IPS-18c (cell line): ENCODE measurements around the gene UBN1.
A peak's percentile ranks its signal among the peaks of the same experiment; 100 is the strongest.

ENCODE experiments used
- H3K4me3 ChIP-seq: 2 replicates; pipeline ENCODE4 v1.7.0; 2013; ENCODE audit warnings: low read depth, mild to moderate bottlenecking, low read length, moderate library complexity; ENCODE audit not compliant: insufficient read depth
- H3K9me3 ChIP-seq: one replicate; pipeline ENCODE4 v1.6.1; 2013; ENCODE audit warnings: mild to moderate bottlenecking, low read length, moderate library complexity; ENCODE audit not compliant: control insufficient read depth, insufficient read depth

Gene UBN1

GRCh38 chr16:4847774-4848587 lies 700 bp downstream of the UBN1 start:
- Histone ChIP-seq H3K9me3 (no peaks in the 10 kb centered on the region), H3K4me3 (peak overlapping the region; percentile 95)

- Histone ChIP-seq H3K4me3 (no peak overlapping the region), H3K9me3 (no peaks in the 10 kb centered on the region)
Measured at GRCh38 chr16:4850211-4850610, 2.9 kb downstream of the UBN1 start.

DNA sequence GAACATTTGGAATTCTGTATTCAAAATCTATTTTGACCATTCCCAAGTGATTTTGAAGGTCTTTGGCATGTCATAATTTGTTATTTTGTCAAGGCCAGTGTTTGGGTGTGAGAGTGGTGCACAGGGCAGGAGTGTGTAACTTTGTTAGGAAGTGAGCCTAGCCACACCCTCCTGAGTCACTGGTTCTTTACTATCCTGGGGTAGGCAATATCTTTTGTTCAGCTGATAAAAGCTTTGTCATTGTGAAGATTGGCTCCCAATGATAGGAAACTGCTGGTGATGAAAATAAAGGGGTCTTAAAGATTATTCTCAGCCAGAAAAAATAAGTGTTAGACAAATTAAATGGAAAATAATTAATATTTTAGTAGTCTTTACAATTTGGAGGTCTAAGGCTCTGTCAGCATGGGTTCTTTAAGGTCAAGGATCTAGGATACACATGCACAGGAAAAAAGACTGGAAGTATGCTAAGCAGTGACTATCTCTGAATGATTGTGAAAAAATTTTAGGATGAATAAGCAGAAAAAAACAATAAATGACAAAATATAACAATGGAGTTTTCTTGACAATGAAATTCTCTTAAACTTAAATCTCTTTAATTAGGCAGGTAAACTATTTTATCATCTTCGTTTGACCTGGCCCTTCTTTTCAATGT lies 5.1 kb downstream of the UBN1 start:
- no peaks in the 10 kb centered on the region for H3K9me3 ChIP-seq
- no peak overlapping the region for H3K4me3 ChIP-seq

DNA sequence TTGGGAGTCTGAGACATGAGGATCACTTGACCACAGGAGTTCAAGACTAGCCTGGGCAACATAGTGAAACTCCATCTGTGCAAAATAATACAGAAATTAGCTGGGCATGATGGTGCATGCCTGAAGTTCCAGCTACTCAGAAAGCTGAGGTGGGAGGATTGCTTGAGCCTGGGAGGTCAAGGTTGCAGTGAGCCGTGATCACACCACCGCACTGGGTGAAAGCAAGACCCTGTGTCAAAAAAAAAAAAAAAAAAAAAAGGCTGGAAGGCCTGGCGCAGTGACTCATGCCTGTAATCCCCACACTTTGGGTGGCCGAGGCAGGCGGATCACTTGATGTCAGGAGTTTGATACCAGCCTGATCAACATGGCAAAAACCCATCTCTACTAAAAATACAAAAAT lies 8.1 kb downstream of the UBN1 start:
- H3K4me3 ChIP-seq: no peak overlapping the region
- no peaks in the 10 kb centered on the region for H3K9me3 ChIP-seq

DNA sequence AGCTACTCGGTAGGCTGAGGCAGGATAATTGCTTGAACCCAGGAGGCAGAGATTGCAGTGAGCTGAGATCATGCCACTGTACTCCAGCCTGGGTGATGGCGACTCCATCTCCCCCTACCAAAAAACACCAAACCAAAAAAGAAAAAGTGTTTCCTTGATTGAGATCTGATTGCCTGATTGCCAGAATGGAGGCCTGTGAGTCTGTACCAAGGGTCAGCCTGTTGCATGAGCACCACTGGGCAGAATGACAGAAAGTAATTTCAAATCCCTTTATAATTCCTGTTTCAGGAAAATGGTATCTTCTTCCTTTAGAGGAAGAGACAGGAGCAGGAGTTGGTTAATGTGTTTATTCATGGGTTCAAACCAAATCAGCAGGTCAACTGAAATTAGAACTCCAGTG lies 8.5 kb downstream of the UBN1 start:
- Histone ChIP-seq H3K4me3 (no peak overlapping the region), H3K9me3 (no peaks in the 10 kb centered on the region)

DNA sequence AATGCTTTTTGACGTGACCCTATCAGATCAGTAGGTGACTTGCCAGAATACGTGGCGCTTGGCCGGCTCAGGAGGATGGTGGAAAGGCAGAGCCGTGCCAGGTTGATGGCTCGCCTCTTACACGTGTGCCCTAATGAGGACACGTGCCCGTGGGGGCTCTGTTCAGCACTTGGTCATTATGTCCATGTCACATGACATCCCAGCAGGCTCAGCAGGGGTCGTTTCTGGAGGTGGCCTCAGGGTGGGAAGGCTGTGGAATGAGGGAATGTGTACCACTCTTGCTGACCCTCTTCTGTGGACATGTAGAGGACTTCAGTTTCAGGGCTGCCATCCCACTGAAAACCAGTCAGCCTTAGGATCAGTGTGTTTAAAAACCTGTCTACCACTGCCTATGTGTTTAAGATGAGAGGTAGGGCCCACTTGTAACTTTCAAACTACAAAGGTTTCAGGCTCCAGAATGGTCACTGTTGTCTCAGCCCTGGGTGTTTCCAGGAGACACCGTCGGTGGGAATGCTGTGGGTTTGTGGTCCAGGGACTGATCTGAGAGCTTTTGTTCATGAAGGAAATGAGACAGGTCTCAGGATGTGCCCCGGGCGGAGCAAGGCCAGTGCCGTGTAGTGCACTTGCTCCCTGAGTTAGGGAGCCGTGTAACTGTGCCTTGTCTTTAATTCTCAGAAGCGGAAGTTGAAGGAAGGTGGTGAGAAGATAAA lies 12.1 kb downstream of the UBN1 start:
- peaks cover 3% of the 10 kb centered on the region for H3K9me3 ChIP-seq
- H3K4me3 ChIP-seq: no peak overlapping the region

DNA sequence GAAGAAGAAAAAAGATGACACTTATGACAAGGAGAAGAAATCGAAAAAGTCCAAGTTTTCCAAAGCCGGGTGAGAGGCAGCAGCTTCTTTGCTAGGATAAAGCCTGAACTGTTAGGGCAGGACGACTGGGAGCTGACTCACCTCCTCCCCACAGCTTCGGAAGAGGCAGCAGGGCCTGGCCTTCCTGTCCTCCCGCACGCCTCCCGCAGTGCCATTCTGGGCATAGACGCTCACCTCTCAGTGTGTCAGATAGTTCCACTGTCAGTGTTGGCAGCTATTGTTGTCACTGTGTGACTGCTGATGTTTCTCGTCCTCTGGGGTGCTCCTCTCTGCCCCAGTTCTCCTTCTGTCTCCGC lies 12.6 kb downstream of the UBN1 start:
- H3K4me3 ChIP-seq: no peak overlapping the region
- H3K9me3 ChIP-seq: peaks cover 3% of the 10 kb centered on the region

DNA sequence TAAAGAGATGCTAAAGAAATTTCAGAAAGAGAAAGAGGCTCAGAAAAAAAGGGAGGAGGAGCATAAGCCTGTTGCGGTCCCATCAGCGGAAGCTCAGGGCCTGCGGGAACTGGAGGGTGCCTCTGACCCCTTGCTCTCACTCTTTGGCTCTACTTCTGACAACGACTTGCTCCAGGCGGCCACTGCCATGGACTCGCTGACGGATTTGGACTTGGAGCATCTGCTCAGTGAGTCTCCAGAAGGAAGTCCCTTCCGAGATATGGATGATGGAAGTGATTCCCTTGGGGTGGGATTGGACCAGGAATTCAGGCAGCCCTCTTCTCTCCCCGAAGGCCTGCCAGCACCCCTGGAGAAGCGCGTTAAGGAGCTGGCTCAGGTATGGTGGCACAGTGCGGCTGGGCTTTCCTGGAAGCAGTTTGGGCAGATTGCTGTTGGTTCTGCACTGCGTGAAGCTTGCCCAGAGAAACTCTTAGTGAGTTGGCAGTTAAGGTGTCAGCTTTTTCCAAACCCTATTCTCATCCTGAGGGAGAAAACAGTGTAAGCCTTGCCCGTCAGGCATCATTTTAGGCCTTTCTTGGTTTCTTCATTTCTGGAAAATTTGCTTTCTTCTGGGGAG lies 13.6 kb downstream of the UBN1 start:
- H3K4me3 ChIP-seq: no peak overlapping the region
- H3K9me3 ChIP-seq: peaks cover 3% of the 10 kb centered on the region

DNA sequence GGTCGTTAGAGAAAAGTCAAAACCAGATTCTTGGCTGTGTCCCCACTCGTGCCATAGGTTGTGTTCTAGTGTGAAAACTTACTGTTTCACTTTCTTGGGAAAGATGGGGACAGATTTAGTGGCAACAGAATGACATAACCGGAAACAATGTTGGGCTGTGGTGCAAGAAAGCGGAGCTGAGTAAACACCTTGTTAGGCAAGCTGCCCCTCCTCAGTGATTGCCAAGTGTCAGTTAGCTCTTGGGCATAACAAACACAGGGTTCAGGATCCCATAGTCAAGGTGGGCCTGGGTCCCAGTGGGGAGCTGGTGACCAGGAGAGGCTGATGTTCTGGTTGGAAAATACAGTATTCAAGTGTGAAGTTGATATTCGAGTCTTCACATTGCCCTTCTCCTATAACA lies 15.4 kb downstream of the UBN1 start:
- no peak overlapping the region for H3K4me3 ChIP-seq
- peaks cover 3% of the 10 kb centered on the region for H3K9me3 ChIP-seq

DNA sequence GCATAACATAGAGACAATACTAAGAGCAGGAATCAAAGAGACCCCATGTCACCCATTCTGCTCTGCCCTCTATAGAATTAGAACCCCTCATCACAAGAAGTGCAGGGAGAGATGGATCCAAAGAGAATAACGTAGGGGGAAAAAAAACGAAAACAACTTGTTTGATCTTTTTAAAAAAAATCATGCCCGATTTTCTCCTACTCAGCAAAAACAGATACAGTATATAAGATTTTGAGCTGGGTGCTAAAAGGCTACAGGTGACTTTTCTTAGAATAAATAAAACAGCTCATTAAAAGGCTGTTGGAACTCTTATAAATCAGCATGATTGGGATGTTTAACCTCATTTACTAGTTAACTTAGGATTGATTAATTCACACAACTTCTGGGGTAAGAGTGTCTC lies 17.4 kb downstream of the UBN1 start:
- Histone ChIP-seq H3K4me3 (no peak overlapping the region), H3K9me3 (peaks cover 3% of the 10 kb centered on the region)

GRCh38 chr16:4865231-4865860 lies 18.1 kb downstream of the UBN1 start:
- H3K4me3 ChIP-seq: no peak overlapping the region
- H3K9me3 ChIP-seq: peaks cover 3% of the 10 kb centered on the region

GRCh38 chr16:4866586-4866985 lies 19.3 kb downstream of the UBN1 start:
- H3K9me3 ChIP-seq: peaks cover 3% of the 10 kb centered on the region
- no peak overlapping the region for H3K4me3 ChIP-seq

GRCh38 chr16:4868026-4868425 lies 20.7 kb downstream of the UBN1 start:
- Histone ChIP-seq H3K9me3 (no peaks in the 10 kb centered on the region), H3K4me3 (no peak overlapping the region)

- H3K9me3 ChIP-seq: no peaks in the 10 kb centered on the region
- no peak overlapping the region for H3K4me3 ChIP-seq
Measured at GRCh38 chr16:4868535-4868934, 21.3 kb downstream of the UBN1 start.

DNA sequence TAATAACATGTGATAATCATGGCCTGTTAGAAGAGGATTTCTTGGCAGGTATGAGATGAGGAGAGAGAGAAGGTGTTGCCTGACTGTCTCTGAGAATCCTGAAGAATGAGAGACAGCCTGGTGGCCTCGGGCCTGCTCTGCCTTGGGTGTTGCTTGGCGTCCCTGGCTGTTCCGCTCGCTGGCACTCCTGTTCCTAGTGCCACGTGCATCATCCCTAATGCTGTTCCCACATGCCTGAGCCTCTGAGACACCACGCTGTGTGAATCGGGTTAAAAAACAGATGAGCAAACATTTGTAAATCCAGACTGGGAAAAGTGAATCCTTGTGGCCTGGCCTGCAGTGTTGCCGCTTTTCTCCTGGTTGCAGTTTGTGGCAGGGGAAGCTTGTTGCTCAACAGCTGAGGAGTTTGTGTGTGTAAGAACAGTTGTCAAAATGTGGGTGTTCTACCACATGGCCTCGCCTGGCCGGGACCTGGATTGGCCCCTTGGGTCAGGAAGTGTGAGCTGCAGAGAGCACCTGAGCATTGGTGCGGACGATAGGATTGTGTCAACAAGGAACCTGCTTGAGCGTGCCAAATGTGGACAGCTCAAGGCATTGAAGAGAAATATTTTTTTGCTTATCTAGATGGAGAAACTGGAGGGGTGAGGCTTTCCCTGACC lies 22.0 kb downstream of the UBN1 start:
- Histone ChIP-seq H3K4me3 (no peak overlapping the region), H3K9me3 (no peaks in the 10 kb centered on the region)

GRCh38 chr16:4870138-4870671 lies 22.9 kb downstream of the UBN1 start:
- no peaks in the 10 kb centered on the region for H3K9me3 ChIP-seq
- H3K4me3 ChIP-seq: no peak overlapping the region

- Histone ChIP-seq H3K4me3 (no peak overlapping the region), H3K9me3 (no peaks in the 10 kb centered on the region)
Measured at GRCh38 chr16:4871071-4871470, 23.8 kb downstream of the UBN1 start.
